ENCODE measurements around the gene OR51I2. TPM values are rescaled to one million over a fixed set of nuclear protein-coding genes. Genes with fewer than 3 reads are reported as not detected.

The OR51I2 gene, protein sequence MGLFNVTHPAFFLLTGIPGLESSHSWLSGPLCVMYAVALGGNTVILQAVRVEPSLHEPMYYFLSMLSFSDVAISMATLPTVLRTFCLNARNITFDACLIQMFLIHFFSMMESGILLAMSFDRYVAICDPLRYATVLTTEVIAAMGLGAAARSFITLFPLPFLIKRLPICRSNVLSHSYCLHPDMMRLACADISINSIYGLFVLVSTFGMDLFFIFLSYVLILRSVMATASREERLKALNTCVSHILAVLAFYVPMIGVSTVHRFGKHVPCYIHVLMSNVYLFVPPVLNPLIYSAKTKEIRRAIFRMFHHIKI
- polyA plus RNA-seq (2014; cell fraction: cytosol; rRNA removed) = not detected in 2 replicates
- not detected in 2 replicates for polyA plus RNA-seq (2014; cell fraction: nucleus; rRNA removed)

DNA sequence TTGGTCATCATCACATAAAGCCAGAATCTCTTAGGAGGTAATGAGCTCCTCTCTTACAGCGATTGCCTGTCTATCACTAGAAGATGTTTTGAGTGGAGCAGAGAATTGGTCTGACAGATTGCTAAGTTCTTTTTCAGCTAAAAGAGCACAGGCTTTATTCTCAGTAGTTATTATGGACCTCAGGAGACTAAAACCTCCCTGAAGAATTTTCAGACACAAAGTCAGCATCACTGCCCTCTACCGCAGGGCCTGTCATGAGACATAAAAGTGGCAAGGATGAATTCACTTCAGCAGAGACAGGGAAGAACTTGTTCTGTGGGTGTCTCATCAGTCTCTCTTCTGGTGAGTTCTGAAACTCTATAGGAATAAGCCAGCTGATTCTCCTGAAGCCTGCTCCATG, at the start of gene OR51I2:
OR51I2 (plus strand) TSS at position 301 of the 400 bp plus-strand sequence. CDS start 4,166 bp downstream, outside the sequence.
- no peak for DNase-seq (ENCODE audit: low spot score)

DNA sequence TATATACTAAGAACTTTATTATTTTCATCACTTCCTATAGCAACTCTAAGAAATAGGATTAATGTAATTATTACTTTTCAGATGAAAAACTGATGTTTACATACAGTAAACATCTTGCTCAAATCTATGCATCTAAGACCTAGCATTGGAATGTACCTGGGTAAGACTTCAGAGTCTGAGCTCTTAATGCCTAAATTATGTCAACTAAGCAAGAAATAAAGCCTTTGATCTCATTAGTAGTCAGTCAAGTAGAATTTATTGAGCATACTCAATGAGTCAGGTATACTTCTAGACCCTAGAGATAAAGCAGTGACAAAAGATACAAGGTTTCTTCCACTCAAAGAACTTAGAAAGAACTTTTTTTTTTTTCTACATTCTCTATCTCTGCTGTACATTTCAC, 44.0 kb upstream of the OR51I2 start:
- DNase-seq (ENCODE audit: low spot score) = no peak

DNA sequence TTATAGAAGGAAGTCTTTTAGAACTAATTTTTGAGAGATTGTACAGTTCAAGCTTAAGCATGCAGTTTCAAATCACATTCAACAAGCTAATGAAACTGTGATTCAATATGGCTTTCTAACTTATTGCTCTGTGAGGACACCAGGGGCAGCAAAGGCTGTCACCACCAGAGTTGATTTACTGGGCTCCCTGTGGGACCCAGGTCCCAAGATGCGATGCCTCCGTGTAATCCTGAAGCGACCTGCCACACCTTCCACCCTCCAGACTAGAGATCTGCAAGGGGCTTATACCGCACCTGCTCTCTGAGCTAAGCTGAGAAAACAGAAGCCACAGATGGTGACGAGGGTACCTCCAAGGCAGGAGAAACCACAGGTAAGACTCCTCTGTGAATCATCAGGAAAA, 28.1 kb upstream of the OR51I2 start:
- DNase-seq (ENCODE audit: low spot score) = peak; percentile 3

DNA sequence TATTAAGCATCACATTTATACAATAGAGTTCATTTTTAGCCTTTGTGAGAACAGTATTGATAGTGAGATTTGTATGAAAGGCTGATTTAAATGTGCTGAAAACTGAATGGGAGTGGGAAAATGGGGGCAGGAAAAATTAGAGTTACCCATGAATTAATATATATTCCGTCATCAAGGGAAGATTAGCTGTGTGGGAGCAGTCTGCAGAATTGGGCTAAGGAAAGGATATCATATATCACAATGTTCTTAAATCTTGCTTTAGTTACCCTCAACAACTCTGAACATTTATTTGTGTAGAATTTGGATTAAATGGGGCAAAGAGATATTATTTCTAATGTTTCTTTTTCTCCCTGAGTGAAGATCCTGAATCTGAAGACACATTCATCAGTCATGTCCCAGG, 27.3 kb upstream of the OR51I2 start, which contains the start of gene OR51Q1:
OR51Q1 (plus strand) TSS at position 301 of the 400 bp plus-strand sequence; CDS start at position 391, 90 bp downstream.
- DNase-seq (ENCODE audit: low spot score) = no peak

DNA sequence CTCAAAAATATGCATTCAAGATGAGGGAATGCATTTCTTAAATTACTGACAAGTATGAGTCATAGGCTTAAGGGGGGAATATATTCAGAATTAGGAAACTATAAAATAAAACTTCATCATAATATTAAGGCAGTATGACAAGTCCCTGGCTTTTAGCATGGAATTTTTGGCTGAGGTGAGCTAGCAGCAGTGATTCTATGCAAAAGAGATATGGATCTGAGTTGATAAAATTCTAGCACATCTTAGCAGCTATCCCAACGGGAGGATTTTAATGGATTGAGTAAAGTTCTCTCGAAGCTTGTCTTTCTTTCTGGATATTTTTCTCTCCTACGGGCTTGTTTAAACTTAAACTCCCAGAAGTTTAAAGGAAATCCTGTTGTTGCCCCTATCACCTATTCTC, 26.0 kb upstream of the OR51I2 start:
- DNase-seq (ENCODE audit: low spot score) = no peak

DNA sequence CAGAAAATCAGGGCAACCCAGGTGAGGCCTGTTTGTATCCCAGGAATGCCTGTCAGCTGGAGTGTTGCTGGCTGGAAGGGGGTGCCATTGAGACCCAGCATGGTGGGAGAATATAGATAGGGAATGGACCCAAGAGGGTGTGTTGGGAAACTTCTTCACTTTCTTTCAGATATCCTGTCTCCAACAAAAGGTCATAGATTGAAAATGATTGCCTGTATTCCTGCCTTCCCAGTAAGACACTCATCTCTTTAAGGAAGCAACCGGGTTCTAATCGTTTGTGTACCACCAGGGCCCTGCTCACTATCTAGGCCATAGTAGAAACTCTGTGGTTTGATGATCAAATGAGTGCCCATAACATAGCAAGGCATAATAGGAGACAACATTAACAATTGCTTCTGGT, 7.7 kb upstream of the OR51I2 start, which contains the start of gene OR51I1:
OR51I1 (minus strand) TSS at position 101 of the 400 bp plus-strand sequence; CDS start at position 101, 0 bp downstream.
- no peak for DNase-seq (ENCODE audit: low spot score)

DNA sequence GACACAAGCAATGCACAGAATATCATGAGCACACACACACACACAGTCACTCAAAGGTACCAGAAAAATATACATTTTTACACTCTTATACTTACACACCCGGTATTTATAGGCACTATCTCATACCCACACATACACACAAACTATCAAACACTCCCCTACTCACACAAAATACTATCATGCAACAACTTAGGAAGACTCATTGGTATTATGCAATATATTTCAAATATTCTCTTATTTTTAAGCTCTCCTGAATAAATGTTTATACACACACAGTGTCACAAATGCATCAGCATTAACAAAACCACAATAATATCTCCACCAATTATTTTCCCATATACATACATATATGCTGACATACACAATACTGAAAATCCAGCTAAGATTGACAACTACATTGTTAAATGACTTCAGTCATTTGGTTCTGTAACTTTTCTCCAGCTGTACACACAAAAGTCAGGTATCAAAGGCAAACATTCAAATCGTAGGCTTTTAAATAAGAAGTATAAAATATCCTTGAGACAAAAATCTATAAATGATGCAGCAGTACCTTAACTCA, 5.2 kb upstream of the OR51I2 start:
- DNase-seq (ENCODE audit: low spot score) = no peak

DNA sequence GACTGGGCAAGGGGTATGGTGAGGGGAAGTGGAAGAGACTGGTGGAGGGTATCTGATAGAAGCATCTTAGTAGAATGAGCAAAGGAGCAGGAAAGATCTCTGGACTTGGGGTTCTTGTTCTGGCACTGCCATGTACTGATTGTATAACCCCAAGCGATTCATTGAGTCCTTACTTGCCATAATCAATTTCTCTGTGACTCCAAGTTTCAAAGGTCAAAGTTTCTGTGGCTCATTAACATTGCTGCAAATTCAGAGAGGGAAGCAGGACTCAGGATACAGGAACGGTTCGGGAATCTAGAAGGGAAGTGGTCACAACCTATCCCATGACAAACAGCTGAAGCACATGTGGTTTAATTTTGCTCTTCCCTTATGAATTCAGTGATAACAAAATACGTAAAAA, 309 bp downstream of the OR51I2 start:
- DNase-seq (ENCODE audit: low spot score) = no peak

DNA sequence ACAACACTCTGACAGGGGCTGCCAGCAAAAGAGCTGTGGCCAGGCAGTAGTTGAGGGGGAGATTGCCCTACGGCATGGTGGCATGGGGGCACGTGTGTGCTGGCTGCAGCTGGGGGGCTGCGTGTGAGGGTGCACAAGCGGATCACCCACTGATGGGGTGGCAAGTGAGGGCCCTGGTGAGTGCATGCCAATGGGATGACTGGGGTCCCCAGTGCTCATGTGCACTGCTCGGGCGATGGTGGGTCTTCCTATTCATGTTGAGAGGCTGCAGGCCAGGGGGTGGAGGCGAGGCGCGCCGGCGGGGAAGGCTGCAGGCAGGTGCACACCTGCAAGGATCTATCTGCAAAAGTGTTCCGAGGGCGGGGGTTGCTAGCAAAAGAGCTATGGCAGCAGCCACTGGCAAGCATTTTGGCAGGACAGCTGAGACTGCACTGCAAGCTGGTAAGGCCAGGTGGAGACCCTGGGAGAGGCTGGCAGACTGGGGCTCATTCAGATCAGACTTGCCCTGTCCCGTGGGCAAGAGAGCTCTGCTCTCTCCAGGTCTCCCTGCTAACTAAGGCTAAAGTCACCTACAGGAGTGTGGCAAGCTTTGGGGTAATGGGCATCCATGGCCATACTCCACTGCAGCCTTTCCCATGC, 12.0 kb downstream of the OR51I2 start:
- no peak for DNase-seq (ENCODE audit: low spot score)

DNA sequence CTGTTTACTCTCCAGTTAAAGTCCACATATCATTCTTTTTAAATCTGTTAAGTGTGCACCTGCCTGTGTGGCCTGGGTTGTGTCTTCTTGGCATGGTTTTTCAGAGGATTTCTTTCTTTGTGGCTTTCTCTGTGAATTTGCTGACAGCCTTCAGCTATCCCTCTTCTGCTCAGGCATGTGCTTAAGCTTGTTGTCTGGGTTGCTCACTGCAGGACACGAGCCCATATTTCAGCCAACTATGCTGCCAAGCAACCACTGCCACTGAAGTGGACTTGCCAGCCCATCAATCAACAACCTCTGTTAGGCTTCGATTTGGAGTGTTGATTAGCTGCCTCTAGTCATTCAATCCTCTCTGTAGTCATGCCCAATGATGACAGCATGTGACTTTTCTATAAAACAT, 18.4 kb downstream of the OR51I2 start:
- DNase-seq (ENCODE audit: low spot score) = no peak

DNA sequence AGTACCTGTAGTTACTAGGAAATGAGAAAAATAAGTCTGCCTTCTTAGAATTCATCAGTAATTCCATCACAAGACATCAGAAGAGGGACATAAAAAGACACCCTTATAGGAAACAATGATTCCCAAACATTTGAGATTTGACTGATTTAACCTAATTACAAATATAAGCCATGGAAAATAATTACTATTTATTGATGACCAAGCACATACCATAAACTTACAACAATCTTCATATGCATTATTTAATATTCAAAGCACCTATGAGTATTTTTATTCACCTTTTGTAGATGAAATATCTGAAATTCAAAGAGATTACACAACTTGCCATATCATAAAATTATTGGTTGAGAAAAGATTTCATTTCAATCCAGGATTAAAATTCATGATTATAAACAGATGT, 24.8 kb downstream of the OR51I2 start:
- DNase-seq (ENCODE audit: low spot score) = no peak

DNA sequence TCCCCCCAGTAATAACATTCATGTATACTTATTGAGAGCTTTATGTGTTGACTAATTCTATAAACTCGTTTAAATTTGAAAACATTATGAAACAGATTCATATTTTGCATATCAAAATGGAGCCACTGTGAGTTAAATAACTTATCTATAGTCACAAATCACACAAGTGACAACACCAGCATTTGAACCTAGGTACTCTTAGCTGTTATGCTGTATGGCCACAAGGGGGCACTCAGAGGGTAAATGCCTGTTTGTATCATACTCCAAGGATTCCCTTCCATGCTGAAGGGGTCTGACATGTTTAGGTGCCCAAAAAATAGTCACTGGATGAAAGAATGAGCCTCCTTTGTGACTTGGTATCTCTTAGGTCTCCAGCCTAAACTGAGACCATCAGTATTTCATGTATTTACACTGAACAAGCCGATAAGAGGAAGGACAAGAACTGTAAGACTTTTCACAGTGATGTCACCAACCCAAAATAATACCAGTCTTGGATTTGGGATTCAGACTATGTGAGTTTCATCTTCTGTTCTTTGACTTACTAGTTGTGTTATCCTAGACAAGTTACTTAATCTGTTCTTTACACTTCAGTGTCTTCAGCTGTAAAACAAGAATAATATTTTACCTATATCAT, 27.2 kb downstream of the OR51I2 start:
- DNase-seq (ENCODE audit: low spot score) = peak; percentile 22

DNA sequence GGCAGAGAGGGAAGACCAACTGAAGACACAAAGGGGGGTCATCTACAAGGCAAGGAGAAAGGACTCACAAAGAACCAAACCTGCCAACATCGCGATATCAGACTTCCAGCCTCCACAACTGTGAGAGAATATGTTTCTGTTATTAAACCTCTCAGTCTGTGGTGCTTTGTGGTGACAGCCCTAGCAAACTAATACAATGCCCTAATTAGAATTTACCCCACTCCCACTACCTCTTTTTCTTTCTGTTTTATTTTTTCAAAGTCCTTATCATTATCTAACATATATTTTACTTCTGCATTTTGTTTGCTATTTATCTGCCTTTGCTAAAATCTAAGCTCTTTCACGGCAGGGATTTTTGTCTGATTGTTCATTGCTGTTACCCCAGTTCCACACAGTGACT, 36.9 kb downstream of the OR51I2 start:
- no peak for DNase-seq (ENCODE audit: low spot score)

DNA sequence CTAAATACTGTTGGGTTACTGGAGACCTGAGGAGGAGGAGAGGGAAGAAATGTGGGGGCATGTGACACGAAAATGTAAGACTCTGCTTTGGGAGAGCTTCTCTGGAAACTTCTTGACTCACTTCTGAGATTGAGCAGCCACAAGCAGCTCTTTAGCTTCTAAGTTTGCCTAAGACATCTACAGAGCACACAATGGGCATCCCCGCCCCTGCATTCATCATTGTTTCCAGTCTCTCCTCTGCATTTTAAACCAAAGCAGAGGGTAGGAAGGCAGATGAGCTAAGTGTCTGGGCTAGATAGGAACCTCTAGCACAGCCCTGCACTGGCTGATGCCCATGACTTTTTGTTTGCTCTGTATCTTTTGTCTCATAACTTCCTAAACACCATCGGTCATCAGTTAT, 37.3 kb downstream of the OR51I2 start:
- no peak for DNase-seq (ENCODE audit: low spot score)

DNA sequence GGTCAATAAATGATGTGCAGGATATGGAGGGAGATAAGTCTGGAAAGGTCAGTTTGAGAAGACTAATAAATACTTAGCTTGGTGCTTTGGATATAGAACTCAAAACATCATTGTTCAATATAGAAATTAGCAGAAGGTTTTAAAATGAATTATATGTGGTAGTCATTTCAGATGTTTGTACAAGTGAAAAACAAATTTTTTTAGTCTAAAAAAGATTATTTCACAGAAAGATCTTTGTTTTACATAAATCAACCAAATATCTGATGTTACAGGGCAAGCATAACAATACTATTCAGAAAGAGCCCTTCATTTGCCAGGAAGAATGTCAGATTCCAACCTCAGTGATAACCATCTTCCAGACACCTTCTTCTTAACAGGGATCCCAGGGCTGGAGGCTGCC, 39.3 kb downstream of the OR51I2 start, which contains the start of gene OR52D1:
OR52D1 (plus strand) TSS at position 301 of the 400 bp plus-strand sequence; CDS start at position 323, 22 bp downstream.
- no peak for DNase-seq (ENCODE audit: low spot score)

DNA sequence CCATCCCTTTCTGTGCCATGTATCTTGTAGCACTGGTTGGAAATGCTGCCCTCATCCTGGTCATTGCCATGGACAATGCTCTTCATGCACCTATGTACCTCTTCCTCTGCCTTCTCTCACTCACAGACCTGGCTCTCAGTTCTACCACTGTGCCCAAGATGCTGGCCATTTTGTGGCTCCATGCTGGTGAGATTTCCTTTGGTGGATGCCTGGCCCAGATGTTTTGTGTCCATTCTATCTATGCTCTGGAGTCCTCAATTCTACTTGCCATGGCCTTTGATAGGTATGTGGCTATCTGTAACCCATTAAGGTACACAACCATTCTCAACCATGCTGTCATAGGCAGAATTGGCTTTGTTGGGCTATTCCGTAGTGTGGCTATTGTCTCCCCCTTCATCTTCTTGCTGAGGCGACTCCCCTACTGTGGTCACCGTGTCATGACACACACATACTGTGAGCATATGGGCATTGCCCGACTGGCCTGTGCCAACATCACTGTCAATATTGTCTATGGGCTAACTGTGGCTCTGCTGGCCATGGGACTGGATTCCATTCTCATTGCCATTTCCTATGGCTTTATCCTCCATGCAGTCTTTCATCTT, 39.8 kb downstream of the OR51I2 start:
- no peak for DNase-seq (ENCODE audit: low spot score)

DNA sequence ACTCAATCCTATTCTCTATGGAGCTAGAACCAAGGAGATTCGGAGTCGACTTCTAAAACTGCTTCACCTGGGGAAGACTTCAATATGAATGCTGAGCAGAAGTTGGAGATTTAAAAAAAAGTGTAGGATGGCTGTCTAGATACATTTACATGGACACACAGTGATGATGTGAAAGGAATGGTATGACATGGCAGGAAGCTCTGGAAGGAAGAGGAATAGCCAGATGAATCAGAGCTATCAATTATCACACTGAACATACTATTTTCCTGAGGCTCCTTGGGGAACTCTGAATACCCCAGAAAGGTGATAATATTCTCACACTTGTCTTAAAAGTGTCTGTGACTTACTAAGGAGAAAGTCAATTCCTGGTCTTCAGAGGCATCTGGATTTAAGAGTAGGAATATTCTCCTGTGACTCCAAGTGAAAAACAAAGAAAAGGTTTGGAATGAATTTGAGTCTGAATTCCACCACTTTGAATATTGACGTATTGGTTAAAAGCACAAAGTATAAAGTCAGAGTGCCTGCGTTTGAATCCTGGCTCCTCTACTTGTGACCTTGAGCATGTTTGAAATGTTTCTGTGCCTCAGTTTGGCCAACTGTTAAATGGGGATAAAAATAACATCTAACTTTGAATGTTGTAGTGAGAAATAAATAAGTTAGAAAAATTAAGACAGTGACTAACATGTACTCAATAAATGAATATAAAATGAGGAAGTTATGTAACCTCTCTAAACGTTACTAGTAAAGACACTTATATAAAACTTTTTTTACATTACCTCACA, 40.6 kb downstream of the OR51I2 start:
- no peak for DNase-seq (ENCODE audit: low spot score)

DNA sequence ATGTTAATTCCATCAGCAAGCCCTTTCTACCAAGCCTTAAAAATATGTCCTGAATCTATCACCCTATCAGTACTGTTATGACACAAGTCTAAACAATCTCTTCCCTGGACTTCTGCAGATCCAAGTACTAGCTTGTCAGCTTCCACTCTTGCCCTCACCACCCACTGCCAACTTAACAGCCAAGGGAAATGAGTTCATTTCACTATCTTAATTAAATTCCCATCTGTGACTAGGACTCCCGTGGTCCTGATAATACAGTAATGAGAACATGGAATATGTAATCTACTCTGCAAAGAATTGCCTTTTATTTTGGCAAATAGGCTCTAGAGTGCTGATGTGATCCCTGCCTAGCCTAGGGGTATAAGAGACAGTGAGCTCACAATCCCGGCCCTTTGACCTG, 50.5 kb downstream of the OR51I2 start:
- DNase-seq (ENCODE audit: low spot score) = no peak

DNA sequence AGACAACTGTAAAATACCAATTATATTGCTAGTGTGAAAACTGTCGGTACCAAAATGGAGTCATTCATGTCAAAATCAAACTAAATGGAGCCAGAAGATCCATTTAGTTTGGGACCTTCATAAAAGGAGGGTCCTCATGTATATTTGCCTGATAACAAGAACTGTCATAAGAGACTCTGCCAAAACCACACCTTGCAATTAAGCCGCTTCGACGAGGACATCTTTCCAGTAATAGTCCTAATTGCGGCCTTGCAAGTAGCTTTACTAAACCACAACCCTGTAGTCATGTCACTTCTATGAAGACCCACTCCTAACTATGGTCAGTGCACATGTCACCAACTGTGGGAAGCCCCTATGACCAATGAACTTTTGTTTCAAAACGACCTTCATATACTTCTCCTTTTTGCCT, 51.3 kb downstream of the OR51I2 start:
- DNase-seq (ENCODE audit: low spot score) = no peak

DNA sequence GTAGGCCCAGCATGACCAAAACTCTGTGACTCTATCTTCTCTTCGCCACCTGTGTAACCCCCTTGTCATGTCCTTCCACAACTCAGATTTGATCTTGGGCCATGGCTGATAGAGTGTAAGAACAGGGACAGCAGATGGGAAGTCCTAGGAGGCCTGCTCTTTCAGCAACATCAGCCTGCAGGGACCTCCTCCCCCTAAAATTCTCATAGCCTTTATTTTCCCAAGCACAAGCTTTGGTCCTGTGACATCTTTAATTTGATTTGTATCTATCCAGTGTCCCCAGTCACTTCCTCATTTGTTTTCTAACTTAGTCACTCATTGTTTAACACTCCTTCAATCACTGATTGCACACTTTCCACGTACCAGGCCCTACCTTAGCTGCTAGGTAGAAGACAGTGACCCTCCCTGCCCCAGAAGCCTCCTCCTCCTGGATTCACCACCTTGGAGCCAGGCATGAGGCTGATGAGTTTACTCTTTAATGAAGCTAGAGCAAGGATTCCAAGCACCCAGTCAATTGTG, 55.3 kb downstream of the OR51I2 start:
- DNase-seq (ENCODE audit: low spot score) = no peak
